ENCODE results near the gene LRG1. TPM values are rescaled to one million over a fixed set of nuclear protein-coding genes. Genes with fewer than 3 reads are reported as not detected.

The LRG1 gene
- polyA plus RNA-seq, 1 donor from 2014 or later: not detected

DNA sequence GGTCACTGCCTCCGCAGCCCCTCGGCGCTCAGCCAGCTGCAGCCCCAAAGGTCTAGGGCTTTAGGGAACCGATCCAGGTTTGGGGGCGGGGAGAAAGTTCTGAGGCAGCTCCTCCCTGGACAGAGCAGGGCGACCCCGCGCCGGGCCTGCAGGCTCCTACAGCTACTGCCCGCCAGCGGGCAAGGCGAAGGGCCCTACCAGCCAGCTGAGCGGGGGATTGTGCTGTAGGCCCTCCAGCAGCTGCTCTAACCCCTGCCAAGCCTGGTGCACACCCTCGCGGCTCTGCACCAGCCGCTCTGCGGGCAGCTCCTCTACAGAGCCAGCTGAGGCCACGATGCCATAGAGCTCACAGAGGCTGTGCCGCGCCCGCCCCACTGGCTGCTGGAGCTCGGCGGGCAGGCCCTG lies 35.5 kb downstream of the LRG1 start:
- Histone ChIP-seq H3K9ac (ENCODE audit: low read length) (no peak overlapping the region), H3K9me2 (ENCODE audit: insufficient read depth, low read length) (no peaks in the 10 kb centered on the region), H3K36me3 (ENCODE audit: insufficient read depth, low read length) (no peaks in the 10 kb centered on the region)

DNA sequence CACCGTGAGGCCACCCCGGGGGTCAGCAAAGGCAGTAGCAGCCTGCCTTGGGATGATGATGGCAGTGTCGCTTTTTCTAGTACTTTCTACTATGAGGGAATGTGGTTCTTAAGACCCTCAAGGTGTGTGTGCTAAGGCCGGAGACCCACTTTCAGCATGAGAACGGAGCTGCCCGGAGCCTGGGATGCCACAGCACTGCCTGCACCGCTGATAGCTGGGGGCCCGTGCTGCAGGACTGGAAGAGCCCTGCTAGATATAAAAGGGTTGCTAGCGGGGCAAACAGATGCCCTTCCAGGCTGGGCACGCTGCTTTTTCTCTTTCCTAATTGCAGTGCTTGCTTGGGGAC lies 36.0 kb downstream of the LRG1 start:
- Histone ChIP-seq H3K9me2 (ENCODE audit: insufficient read depth, low read length) (no peaks in the 10 kb centered on the region), H3K36me3 (ENCODE audit: insufficient read depth, low read length) (no peaks in the 10 kb centered on the region), H3K9me3 (ENCODE audit: low read length) (no peaks in the 10 kb centered on the region), H2AFZ (ENCODE audit: low read depth, low read length) (no peak overlapping the region), H3K4me3 (ENCODE audit: low read length) (no peak overlapping the region), H3K9ac (ENCODE audit: low read length) (no peak overlapping the region), H3K79me2 (replicated peaks; ENCODE audit: insufficient read depth, low read length) (no peaks in the 10 kb centered on the region), H4K20me1 (ENCODE audit: insufficient read depth) (no peaks in the 10 kb centered on the region), H3K27ac (ENCODE audit: low read length) (no peak overlapping the region), H3F3A (ENCODE audit: insufficient read depth, low read length, poor library complexity, severe bottlenecking) (no peaks in the 10 kb centered on the region), H3K4me2 (ENCODE audit: low read length) (no peak overlapping the region), H3K27me3 (ENCODE audit: insufficient read depth, low read depth, low read length) (no peaks in the 10 kb centered on the region)
- TF ChIP-seq TAF1 (IDR thresholded peaks at IDR 0.05; ENCODE audit: low read depth): no peak
- TF ChIP-seq, protein P1, sequence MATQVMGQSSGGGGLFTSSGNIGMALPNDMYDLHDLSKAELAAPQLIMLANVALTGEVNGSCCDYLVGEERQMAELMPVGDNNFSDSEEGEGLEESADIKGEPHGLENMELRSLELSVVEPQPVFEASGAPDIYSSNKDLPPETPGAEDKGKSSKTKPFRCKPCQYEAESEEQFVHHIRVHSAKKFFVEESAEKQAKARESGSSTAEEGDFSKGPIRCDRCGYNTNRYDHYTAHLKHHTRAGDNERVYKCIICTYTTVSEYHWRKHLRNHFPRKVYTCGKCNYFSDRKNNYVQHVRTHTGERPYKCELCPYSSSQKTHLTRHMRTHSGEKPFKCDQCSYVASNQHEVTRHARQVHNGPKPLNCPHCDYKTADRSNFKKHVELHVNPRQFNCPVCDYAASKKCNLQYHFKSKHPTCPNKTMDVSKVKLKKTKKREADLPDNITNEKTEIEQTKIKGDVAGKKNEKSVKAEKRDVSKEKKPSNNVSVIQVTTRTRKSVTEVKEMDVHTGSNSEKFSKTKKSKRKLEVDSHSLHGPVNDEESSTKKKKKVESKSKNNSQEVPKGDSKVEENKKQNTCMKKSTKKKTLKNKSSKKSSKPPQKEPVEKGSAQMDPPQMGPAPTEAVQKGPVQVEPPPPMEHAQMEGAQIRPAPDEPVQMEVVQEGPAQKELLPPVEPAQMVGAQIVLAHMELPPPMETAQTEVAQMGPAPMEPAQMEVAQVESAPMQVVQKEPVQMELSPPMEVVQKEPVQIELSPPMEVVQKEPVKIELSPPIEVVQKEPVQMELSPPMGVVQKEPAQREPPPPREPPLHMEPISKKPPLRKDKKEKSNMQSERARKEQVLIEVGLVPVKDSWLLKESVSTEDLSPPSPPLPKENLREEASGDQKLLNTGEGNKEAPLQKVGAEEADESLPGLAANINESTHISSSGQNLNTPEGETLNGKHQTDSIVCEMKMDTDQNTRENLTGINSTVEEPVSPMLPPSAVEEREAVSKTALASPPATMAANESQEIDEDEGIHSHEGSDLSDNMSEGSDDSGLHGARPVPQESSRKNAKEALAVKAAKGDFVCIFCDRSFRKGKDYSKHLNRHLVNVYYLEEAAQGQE (IDR thresholded peaks at IDR 0.05; ENCODE audit: borderline replicate concordance): no peak
- no peak for TF ChIP-seq EP300 (conservative IDR thresholded peaks at IDR 0.05; ENCODE audit: poor library complexity, severe bottlenecking)

More for the DNA sequence above, 35.5 kb downstream of the LRG1 start:
- Histone ChIP-seq H3F3A (ENCODE audit: insufficient read depth, low read length, poor library complexity, severe bottlenecking) (no peaks in the 10 kb centered on the region), H3K79me2 (replicated peaks; ENCODE audit: insufficient read depth, low read length) (no peaks in the 10 kb centered on the region), H2AFZ (ENCODE audit: low read depth, low read length) (no peak overlapping the region), H3K4me3 (ENCODE audit: low read length) (no peak overlapping the region), H3K27ac (ENCODE audit: low read length) (no peak overlapping the region), H4K20me1 (ENCODE audit: insufficient read depth) (no peaks in the 10 kb centered on the region), H3K27me3 (ENCODE audit: insufficient read depth, low read depth, low read length) (no peaks in the 10 kb centered on the region), H3K4me2 (ENCODE audit: low read length) (no peak overlapping the region), H3K9me3 (ENCODE audit: low read length) (no peaks in the 10 kb centered on the region)
- TF ChIP-seq SMC3 (conservative IDR thresholded peaks at IDR 0.05; ENCODE audit: poor library complexity) (no peak), TAF1 (IDR thresholded peaks at IDR 0.05; ENCODE audit: low read depth) (no peak), POLR2AphosphoS5 (IDR thresholded peaks at IDR 0.05) (no peak)
- TF ChIP-seq, protein P1 (IDR thresholded peaks at IDR 0.05; ENCODE audit: borderline replicate concordance): no peak

DNA sequence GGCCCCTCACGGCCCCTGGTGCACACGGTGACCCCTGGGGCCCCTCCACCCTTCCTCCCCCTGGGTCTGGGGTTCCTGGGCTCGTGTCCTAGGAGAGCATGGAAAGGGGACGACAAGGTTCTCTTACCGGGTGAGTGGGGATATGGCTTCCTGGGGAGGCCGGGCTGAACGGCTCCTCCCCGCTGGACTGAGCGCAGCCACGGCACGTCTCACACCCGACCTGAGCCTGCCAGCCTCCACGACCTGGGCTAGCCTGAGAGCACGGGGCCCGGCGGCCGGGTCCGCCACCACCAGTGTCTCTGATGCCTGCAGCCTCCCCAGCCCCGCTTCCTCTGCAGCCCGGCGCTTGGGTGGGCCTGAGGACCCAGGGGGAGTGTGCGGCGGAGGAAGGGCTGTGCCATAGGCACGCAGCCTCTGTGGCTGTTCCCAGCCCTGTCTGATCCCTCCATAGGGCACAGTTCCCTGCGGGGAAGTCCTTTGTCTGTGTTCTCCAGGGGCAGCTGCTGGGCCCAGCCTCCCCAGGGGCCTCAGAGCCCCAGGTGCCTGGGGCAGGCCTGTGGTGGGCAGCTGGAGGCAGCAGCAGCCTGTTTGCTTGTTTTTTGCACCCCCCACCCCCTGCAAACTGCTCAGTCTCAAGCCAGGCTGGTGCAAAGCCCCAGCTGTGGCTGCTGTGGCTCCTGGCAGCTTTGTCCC lies 36.6 kb downstream of the LRG1 start:
- no peak overlapping the region for H2AFZ ChIP-seq (ENCODE audit: low read depth, low read length)
- no peak overlapping the region for H3K9ac ChIP-seq (ENCODE audit: low read length)
- H3K9me3 ChIP-seq (ENCODE audit: low read length): no peaks in the 10 kb centered on the region
- H3K4me3 ChIP-seq (ENCODE audit: low read length): no peak overlapping the region
- H3K4me2 ChIP-seq (ENCODE audit: low read length): no peak overlapping the region
- H3K27ac ChIP-seq (ENCODE audit: low read length): no peak overlapping the region
- no peaks in the 10 kb centered on the region for H3K79me2 ChIP-seq (replicated peaks; ENCODE audit: insufficient read depth, low read length)
- no peaks in the 10 kb centered on the region for H3K9me2 ChIP-seq (ENCODE audit: insufficient read depth, low read length)
- H3K36me3 ChIP-seq (ENCODE audit: insufficient read depth, low read length): no peaks in the 10 kb centered on the region
- H4K20me1 ChIP-seq (ENCODE audit: insufficient read depth): no peaks in the 10 kb centered on the region
- H3F3A ChIP-seq (ENCODE audit: insufficient read depth, low read length, poor library complexity, severe bottlenecking): no peaks in the 10 kb centered on the region
- H3K27me3 ChIP-seq (ENCODE audit: insufficient read depth, low read depth, low read length): no peaks in the 10 kb centered on the region
- TF ChIP-seq, protein P2, sequence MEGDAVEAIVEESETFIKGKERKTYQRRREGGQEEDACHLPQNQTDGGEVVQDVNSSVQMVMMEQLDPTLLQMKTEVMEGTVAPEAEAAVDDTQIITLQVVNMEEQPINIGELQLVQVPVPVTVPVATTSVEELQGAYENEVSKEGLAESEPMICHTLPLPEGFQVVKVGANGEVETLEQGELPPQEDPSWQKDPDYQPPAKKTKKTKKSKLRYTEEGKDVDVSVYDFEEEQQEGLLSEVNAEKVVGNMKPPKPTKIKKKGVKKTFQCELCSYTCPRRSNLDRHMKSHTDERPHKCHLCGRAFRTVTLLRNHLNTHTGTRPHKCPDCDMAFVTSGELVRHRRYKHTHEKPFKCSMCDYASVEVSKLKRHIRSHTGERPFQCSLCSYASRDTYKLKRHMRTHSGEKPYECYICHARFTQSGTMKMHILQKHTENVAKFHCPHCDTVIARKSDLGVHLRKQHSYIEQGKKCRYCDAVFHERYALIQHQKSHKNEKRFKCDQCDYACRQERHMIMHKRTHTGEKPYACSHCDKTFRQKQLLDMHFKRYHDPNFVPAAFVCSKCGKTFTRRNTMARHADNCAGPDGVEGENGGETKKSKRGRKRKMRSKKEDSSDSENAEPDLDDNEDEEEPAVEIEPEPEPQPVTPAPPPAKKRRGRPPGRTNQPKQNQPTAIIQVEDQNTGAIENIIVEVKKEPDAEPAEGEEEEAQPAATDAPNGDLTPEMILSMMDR (IDR thresholded peaks at IDR 0.05; ENCODE audit: poor library complexity, severe bottlenecking): no peak
- TF ChIP-seq RAD21 (conservative IDR thresholded peaks at IDR 0.05): no peak
- TF ChIP-seq EP300 (conservative IDR thresholded peaks at IDR 0.05; ENCODE audit: poor library complexity, severe bottlenecking): no peak
- TF ChIP-seq TAF1 (IDR thresholded peaks at IDR 0.05; ENCODE audit: low read depth): no peak
- TF ChIP-seq, protein P1 (IDR thresholded peaks at IDR 0.05; ENCODE audit: borderline replicate concordance): no peak
- no peak for TF ChIP-seq POLR2AphosphoS5 (IDR thresholded peaks at IDR 0.05)
- no peak for TF ChIP-seq EZH2 (IDR thresholded peaks at IDR 0.05; ENCODE audit: borderline replicate concordance, insufficient read depth, low read length, poor library complexity, severe bottlenecking)

Data from neural cell (in vitro differentiated cells).